Middle frontal gyrus (tissue), 1 donor: Measurements from ENCODE around the gene ATP6V1F.

Source experiments
- DNase-seq: peaks from one replicate; pipeline ENCODE4 v3.0.0-alpha.2; 2015; ENCODE audit warnings: low spot score; ENCODE audit errors: extremely low spot score

Gene ATP6V1F

GRCh38 chr7:128835790-128836641 lies 26.6 kb upstream of the ATP6V1F start:
- no peak for DNase-seq

GRCh38 chr7:128836729-128837348 lies 25.8 kb upstream of the ATP6V1F start:
- peak; percentile 33 for DNase-seq

GRCh38 chr7:128837521-128837921 lies 25.1 kb upstream of the ATP6V1F start:
- no peak for DNase-seq

GRCh38 chr7:128838109-128838779 lies 24.4 kb upstream of the ATP6V1F start:
- DNase-seq: no peak

GRCh38 chr7:128838981-128839731 lies 23.5 kb upstream of the ATP6V1F start:
- DNase-seq: no peak

GRCh38 chr7:128839751-128840177 lies 22.9 kb upstream of the ATP6V1F start:
- DNase-seq: no peak

- no peak for DNase-seq
These were observed 22.1 kb upstream of the ATP6V1F start for GRCh38 chr7:128840326-128841170.

GRCh38 chr7:128841171-128841690 lies 21.4 kb upstream of the ATP6V1F start:
- no peak for DNase-seq

- DNase-seq: no peak
These were observed 20.6 kb upstream of the ATP6V1F start for GRCh38 chr7:128841921-128842673.

GRCh38 chr7:128842674-128843641 lies 19.7 kb upstream of the ATP6V1F start:
- DNase-seq: no peak

GRCh38 chr7:128843938-128844621 lies 18.6 kb upstream of the ATP6V1F start:
- no peak for DNase-seq

- DNase-seq: no peak
These were observed 17.8 kb upstream of the ATP6V1F start for GRCh38 chr7:128844777-128845311.

GRCh38 chr7:128845475-128845874 lies 17.2 kb upstream of the ATP6V1F start:
- DNase-seq: no peak

GRCh38 chr7:128845987-128846386 lies 16.7 kb upstream of the ATP6V1F start:
- no peak for DNase-seq

GRCh38 chr7:128846781-128847444 lies 15.7 kb upstream of the ATP6V1F start:
- DNase-seq: no peak

GRCh38 chr7:128847721-128848211 lies 14.9 kb upstream of the ATP6V1F start:
- DNase-seq: no peak
